DMS79 treated with DMSO at 0.1 percent for 48 hours (cell line): ENCODE measurements around the gene GRK5.

ENCODE experiments used
- DNase-seq: peaks from one replicate; lab custom pipeline; 2025; lab: John Stamatoyannopoulos, UW

GRK5 gene

DNA sequence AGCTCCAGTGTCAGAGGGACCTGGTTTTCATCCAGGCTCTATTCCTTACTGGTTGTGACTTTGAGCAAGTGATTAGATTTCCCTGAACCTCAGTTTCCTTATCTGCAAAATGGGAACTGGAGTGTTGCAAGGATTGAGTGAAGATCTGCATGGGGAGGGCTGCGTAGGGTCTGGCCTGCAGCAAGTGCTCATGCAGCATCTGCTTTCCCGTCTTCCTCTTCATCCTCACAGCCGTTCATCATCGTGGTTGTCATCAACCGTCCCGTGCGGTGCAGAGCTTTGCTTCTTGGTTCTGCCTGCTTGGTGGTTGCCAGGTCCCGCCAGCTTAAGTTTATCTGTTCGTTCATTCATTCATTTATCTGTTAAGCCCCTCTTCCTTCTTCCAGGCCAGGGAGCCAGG, 135.0 kb downstream of the GRK5 start:
- no peak for DNase-seq

GRCh38 chr10:119343011-119343601, 135.7 kb downstream of the GRK5 start:
- DNase-seq, result no peak

DNA sequence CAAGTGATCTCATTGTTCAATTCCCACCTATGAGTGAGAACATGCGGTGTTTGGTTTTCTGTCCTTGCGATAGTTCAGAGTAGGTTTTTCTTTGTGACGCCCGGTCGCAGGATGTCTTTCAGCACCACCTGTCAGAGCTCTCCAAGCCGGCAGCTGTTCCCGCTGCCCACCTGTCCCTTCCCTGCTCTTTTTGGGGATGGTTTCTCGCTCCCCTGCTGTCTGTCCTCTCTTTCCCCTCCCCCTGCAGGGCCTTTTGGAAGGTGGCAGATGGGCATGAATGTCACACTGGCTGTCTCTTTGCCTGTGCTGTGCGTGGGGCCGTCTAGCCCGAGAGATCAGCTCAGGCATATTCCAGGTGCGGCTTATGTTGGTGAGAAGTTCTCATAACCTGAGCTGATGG, 137.0 kb downstream of the GRK5 start:
- DNase-seq, result no peak

DNA sequence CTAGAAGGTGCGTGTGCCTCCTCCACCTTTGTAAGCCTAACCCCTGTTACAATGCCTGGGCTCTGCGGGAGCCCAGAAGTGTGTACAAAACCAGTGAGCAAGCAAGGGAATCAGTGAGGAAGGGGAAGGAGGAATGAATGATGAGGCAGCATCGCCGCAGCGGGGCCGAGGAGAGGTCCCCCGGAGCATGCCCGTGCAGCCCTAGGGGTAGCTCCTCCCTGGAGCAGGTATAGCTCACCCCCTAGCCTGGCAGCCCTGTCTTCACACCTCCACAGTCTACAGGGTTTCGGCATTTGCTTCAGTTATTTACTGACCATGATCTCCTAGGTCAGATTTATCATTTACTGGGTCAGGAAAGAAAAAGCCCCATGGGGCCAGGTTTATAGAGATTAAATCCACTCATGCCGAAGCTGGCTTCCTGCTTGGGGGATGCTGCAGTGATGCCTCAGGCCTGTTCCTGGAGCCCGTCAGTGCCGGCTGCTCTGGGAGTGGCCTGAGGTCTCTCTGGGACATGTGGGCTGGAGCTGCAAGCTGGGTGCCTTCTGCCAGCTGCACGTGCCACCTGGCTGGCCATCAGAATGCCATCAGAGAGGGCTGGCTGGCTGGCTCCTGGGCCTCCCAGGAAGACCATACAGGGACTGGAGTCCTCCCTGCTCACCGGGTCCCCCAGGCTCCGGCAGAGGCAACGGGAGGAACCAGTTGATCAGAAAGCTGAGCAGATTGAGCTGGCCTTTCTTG, 138.9 kb downstream of the GRK5 start:
- no peak for DNase-seq

- no peak for DNase-seq
Measured at GRCh38 chr10:119347181-119347974, 140.0 kb downstream of the GRK5 start.

- no peak for DNase-seq
Measured at GRCh38 chr10:119348106-119348505, 140.7 kb downstream of the GRK5 start.

- no peak for DNase-seq
Measured at GRCh38 chr10:119348516-119349240, 141.3 kb downstream of the GRK5 start.

- DNase-seq, result no peak
Measured at GRCh38 chr10:119349341-119349740, 142.0 kb downstream of the GRK5 start.

DNA sequence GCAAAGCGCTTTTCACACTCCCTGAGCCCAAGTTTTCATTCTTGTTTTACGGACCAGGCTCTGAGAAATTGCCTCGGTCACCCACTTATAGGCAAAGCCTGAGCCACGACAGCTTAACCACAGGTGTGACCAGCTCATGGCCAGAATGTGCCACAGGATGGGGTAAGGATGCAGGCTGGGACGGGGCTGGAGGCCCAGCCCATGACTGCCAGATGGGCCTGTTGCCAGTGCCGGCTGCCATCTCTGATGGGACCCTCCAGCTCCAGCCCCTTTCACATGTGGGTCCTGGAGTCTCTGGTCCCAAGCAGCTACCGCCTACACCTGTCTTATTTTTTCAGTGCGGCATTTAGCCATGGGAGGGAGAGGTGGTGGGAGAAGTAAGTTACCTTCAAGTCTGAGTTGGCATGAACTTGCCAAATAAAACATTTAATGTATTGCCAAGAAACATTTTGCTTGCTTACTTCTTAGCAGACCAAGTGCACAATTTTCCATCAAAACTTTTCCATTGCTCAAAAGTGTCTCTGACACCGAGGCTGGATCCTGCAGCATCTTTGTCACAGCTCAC, 142.6 kb downstream of the GRK5 start:
- DNase-seq, result no peak

DNA sequence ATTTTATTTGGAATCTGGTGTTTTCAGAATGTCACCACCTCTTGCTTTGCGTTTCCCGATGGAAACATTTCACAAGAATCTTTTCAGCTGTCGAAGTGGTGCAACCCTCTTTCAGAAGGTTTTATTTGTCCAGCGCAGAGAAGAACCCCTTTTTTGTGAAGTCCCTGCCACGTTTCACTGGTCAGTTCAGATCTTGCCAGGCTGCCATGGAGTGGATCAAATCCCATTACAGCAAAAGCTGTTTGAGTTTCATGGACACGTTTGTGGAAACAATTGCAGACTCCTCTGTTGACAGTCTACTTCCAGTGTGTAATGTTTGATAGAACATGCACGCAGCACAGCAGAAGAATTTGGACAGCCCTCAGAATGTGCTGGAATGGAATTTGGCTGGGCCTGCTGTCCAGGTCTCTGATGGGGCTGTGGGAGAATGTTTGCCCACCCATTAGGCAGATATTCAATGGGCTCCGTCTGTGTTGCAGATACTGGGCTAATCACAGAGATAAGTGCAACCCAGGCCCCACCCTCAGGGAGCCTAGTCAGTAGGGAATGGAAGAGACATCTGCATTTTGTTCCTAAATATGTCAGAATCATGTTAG, 143.2 kb downstream of the GRK5 start:
- DNase-seq, result no peak

GRCh38 chr10:119351189-119351588, 143.8 kb downstream of the GRK5 start:
- DNase-seq, result no peak

- no peak for DNase-seq
Measured at GRCh38 chr10:119352042-119352441, 144.7 kb downstream of the GRK5 start.

DNA sequence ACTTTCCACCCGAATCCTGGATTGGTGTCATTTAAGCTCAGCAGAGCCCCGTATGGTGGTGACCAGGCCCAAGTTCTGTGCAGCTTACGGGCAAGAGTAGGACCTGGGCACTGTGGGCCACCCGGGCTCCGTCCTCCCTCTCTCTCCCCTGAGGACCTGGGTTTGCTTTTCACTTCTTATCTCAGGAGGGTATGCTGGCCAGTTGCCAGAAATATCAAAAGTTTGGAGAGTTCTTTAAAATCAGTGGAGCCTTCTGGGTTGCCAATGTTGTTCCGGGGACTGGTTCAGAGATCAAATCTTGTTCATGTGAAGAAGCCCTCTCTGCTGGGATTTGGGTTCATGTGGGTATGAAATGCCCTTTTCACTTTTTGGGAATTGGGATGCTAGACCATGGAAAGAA, 145.4 kb downstream of the GRK5 start:
- no peak for DNase-seq

DNA sequence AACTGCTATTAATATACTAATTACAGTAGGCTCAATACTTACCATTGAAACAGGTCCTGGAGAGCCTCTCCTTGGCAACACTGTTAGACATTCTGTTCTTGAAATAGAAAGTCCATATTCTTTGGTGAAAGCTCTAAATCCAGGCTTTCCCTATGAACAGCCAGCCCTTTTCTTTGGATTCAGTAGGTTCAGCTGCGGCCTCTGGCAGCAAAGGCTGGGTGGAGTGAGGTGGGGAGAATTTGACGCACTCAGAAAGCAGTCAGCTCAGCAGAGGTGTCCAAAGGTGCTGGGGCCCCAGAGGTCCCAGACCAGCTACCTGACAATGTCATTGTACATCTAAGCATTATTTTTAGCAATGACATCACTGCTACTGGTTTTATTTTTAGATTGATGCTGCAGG, 146.1 kb downstream of the GRK5 start:
- no peak for DNase-seq

GRCh38 chr10:119355930-119356329, 148.6 kb downstream of the GRK5 start:
- no peak for DNase-seq

GRCh38 chr10:119357412-119358151, 150.2 kb downstream of the GRK5 start:
- no peak for DNase-seq

DNA sequence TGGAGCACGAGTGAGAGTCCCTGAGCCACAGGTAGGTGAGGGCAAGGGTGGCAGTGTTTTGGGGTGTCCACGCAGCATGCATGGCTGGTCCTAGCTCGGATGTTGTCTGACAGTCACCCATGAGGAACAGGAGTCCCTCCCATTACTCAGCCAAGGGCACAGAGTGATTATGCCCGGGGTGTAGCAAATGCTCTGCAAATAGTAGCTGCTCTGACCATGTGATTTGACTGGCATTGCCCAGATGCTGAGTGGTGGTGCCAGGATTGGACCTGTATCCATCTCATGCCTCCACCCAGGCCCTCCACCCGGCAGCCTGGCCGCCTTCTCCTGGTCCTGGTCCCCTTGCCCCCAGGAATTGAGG, 150.8 kb downstream of the GRK5 start:
- DNase-seq, result no peak

DNA sequence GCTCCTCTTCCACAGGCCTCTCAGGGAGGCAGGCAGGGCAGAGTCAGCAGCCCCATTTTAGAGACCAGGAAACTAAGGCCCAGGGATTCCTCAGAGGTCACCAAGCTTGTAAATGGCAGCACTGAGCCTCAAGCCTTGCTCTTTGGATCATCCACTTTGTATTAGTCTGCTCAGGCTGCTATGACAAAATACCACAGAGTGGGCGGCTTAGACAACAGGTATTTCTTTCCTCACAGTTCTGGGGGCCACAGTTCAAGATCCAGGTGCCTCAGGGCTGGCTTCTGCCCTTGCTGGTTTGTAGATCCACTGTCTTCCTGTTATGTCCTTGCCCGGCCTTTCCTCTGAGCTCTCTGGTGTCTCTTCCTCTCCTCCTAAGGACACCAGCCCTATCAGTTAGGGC, 151.2 kb downstream of the GRK5 start:
- no peak for DNase-seq

- no peak for DNase-seq
Measured at GRCh38 chr10:119359025-119359424, 151.7 kb downstream of the GRK5 start.

DNA sequence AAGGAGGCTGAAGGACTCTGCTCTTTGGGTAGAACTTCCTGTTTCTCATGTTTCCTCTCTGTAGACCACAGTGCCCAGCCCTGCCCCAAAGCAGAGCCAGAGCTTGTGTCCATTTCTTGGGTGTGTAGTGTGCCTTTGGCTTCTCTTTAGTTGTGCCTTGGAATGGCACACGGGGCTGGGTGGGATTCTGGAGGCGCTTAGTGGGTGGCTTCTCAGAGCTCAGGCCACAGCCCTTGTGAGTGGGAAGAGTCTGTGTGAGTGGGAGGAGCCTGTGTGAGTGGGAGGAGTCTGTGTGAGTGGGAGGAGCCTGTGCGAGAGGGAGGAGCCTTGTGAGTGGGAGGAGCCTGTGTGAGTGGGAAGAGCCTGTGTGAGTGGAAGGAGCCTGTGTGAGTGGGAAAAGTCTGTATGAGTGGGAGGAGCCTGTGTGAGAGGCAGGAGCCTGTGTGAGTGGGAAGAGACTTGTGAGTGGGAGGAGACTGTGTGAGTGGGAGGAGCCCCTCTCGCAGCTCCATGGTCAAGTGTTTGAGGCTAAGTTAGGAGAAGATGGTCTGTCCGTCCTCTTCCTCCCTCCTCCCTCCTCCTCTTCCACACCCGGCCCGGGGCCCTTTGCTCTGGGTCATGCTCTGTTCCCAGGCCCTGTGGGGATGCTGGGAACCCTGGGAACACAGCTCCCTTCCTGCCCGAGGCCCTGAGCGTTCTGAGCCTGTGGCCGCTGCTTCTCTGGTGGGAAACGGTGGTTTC, 153.0 kb downstream of the GRK5 start:
- DNase-seq, result no peak
